OCI-LY3 (cell line): Measurements from ENCODE around the gene LPAR4.

Source experiments
- EZH2phosphoT487 ChIP-seq: fragments of 200-600 bp; shearing (Covaris generic); IDR thresholded peaks from 2 replicates; pipeline ENCODE4 v1.6.1; 2018; ENCODE audit warnings: antibody characterized with exemption, mixed run types, low read depth
- TF ChIP-seq, protein P1 (sequence below): fragments of 200-600, 300-600 bp; sonication (generic); IDR thresholded peaks from 2 replicates; pipeline ENCODE4 v1.5.1; 2014; ENCODE audit warnings: antibody characterized with exemption, low read length, low read depth

DNA sequence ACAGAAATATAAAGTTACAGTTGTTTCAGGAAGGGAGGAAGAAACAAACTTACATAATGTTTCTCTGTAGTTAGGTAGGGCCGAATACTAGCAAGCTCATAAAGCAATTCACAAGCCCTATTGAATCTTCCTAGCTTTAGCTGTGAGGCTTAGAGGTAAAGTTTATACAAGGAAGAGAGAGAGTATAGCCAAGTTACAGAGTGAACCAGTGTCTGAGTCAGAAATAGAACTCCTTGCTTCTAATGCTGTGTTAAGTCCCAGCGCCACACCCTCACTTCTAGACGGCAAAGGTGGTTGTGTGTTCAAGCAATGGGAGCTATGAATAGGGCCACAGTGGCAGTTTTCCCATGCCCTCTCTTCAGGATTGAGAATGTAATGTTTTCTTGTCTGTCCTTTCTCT, 6.1 kb downstream of the LPAR4 start:
- TF ChIP-seq, protein P1, sequence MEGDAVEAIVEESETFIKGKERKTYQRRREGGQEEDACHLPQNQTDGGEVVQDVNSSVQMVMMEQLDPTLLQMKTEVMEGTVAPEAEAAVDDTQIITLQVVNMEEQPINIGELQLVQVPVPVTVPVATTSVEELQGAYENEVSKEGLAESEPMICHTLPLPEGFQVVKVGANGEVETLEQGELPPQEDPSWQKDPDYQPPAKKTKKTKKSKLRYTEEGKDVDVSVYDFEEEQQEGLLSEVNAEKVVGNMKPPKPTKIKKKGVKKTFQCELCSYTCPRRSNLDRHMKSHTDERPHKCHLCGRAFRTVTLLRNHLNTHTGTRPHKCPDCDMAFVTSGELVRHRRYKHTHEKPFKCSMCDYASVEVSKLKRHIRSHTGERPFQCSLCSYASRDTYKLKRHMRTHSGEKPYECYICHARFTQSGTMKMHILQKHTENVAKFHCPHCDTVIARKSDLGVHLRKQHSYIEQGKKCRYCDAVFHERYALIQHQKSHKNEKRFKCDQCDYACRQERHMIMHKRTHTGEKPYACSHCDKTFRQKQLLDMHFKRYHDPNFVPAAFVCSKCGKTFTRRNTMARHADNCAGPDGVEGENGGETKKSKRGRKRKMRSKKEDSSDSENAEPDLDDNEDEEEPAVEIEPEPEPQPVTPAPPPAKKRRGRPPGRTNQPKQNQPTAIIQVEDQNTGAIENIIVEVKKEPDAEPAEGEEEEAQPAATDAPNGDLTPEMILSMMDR: no peak
- TF ChIP-seq EZH2phosphoT487: no peak
